Measurements from ENCODE around the gene DNAJC17. TPM values are rescaled to one million over a fixed set of nuclear protein-coding genes. Genes with fewer than 3 reads are reported as not detected.

DNAJC17 gene
- total RNA-seq, 2 experiments from 2014 or later = 45.6 to 47.2 TPM

DNA sequence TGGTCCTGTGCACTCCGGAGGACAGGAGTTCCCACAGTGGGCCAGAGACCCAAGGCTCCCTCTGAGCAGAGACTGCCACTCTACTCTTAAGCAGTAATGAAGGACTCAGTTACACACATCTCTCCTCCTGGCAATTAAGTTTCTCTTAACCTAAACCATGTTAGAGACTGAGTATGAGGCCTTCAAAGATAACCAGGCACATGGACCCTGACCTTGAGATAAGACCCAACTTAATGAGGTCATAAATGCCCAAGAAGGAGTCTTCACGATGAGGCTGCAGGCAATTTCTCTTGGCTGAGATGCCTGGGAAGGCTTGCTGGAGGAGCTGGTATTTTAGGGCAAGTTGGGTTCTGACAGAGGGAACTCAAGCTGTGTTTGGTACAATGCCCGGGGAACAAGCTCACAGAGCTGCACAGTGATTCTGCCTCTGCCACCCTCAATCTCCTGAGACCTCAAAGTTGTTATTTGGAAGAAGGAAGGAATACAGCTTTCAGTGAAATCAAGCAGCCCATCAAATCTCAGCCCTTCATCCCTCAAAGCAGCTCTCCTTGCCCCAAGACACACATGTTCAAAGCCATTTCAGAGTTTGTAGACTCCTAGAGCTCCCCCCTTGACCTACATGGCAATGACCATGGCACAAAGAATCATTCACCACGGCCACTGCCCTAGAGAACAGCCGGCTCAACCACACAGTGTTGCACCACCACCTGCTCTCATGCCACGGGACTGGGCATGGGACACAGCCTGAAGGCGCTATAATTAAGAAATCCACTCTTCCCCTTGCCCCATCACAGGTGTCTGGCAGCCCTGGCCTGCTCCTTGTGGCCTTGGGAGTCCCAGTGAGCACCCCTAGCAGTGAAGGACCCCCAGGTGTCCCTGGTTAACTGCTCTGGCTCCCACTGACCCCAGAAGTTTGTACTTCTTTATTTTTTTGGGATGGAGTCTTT is 59.3 kb downstream of the DNAJC17 start:
- Mint-ChIP-seq H3K9me3 (no peaks in the 10 kb centered on the region), H3K4me3 (no peak overlapping the region), H3K36me3 (peaks cover 14% of the 10 kb centered on the region), H3K27me3 (no peaks in the 10 kb centered on the region), H3K4me1 (peaks cover 48% of the 10 kb centered on the region), H3K27ac (peak overlapping the region; percentile 73)
- ATAC-seq (ENCODE audit: low read depth) (no peak), DNase-seq (no peak)
- POLR2A ChIA-PET = interaction anchor here (2.0 kb wide), 1 partner anchor 17 kb away, joined by 10 read pairs; the partner anchor contains the start of gene GCHFR

DNA sequence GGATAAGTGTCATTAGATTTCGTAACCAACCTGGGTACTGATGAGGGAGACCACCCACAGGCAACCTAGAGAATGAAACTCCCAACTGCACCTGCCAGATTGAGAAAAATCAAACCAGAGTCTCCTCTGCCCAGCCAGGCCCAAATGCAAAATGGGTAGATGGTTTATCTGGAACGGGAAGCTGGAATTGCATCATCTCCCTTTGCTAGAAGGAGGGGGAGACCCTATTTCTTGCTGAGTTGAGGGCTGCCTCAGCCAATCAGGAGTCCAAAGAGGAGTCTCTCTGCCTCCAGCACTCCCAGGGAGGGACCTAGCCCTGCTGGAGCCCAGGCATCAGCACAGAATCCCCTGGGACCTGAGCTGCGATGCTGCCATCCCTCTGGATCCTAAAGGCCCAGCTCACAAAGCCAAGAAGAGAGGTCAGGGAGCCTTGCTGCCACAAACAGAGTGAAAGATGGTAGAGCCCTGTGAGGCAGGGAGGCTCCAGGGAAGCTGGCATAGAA is 60.3 kb downstream of the DNAJC17 start:
- Mint-ChIP-seq H3K4me3 (no peak overlapping the region), H3K4me1 (peaks cover 48% of the 10 kb centered on the region), H3K36me3 (peaks cover 20% of the 10 kb centered on the region), H3K27ac (no peak overlapping the region), H3K27me3 (no peaks in the 10 kb centered on the region), H3K9me3 (no peaks in the 10 kb centered on the region)
- ATAC-seq (ENCODE audit: low read depth) (no peak), DNase-seq (peak; percentile 17)
- POLR2A ChIA-PET = interaction anchor here (0.7 to 2.0 kb wide), 3 partner anchors 18 to 52 kb away, joined by 3 to 10 read pairs (median 5); partner anchors contain the start of genes C15orf62, GCHFR and RAD51

- POLR2A ChIA-PET = interaction anchor here (0.7 to 2.4 kb wide), 5 partner anchors 8 to 129 kb away, joined by 8 to 21 read pairs (median 10); partner anchors contain the start of genes C15orf62, GCHFR and RAD51
- no peaks in the 10 kb centered on the region for H3K27me3 Mint-ChIP-seq
- ATAC-seq (ENCODE audit: low read depth) = no peak
- no peak overlapping the region for H3K4me3 Mint-ChIP-seq
- no peaks in the 10 kb centered on the region for H3K9me3 Mint-ChIP-seq
- H3K27ac Mint-ChIP-seq = peak overlapping the region; percentile 92
- H3K36me3 Mint-ChIP-seq = peaks cover 21% of the 10 kb centered on the region
- DNase-seq = no peak
- peaks cover 42% of the 10 kb centered on the region for H3K4me1 Mint-ChIP-seq
Measured at GRCh38 chr15:40744815-40745152, 62.5 kb downstream of the DNAJC17 start.

GRCh38 chr15:40743921-40744814 is 63.1 kb downstream of the DNAJC17 start:
- ATAC-seq (ENCODE audit: low read depth) = peak; percentile 97

DNA sequence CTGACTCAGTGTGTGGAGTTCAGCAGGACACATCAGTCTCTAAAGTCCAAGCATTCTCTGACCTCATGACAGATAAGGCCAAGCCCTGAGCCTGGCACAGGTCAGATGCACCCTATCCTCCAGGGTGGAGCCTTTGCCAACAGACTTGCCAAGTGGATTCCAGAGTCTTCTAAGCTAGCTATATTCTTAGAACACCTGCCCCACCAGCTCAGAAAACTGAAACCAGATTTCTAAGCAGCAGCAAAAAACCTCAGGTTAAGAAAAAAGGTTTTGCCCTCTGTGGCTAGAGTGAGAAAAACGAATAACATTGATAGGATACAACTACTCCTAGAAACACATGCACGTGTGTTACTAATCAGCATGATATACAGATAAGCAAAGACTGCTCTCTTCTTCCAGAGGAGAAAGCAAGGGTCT is 63.8 kb downstream of the DNAJC17 start:
- POLR2A ChIA-PET = interaction anchor here (0.6 to 2.4 kb wide), 10 partner anchors 9 to 179 kb away, joined by 3 to 21 read pairs (median 6); partner anchors contain the start of genes C15orf62, CCDC32, GCHFR and RAD51
- Mint-ChIP-seq H3K27ac (peak overlapping the region; percentile 92), H3K4me1 (peaks cover 42% of the 10 kb centered on the region), H3K36me3 (peaks cover 21% of the 10 kb centered on the region), H3K9me3 (no peaks in the 10 kb centered on the region), H3K27me3 (no peaks in the 10 kb centered on the region), H3K4me3 (peak overlapping the region; percentile 66)
- DNase-seq (no peak), ATAC-seq (ENCODE audit: low read depth) (peak; percentile 53)

More at GRCh38 chr15:40743921-40744814, 63.1 kb downstream of the DNAJC17 start:
- Mint-ChIP-seq H3K36me3 (peaks cover 21% of the 10 kb centered on the region), H3K27me3 (no peaks in the 10 kb centered on the region), H3K9me3 (no peaks in the 10 kb centered on the region), H3K4me1 (peaks cover 42% of the 10 kb centered on the region), H3K27ac (peak overlapping the region; percentile 92), H3K4me3 (peak overlapping the region; percentile 66)
- POLR2A ChIA-PET = interaction anchor here (0.6 to 2.4 kb wide), 10 partner anchors 9 to 179 kb away, joined by 3 to 21 read pairs (median 7); partner anchors contain the start of genes C15orf62, CCDC32, GCHFR and RAD51
- peak; percentile 66 for DNase-seq

- no peak overlapping the region for H3K4me3 Mint-ChIP-seq
- POLR2A ChIA-PET = interaction anchor here (1.4 kb wide), 1 partner anchor 11 kb away, joined by 8 read pairs; no protein-coding TSS in a partner anchor
- peaks cover 23% of the 10 kb centered on the region for H3K36me3 Mint-ChIP-seq
- no peaks in the 10 kb centered on the region for H3K9me3 Mint-ChIP-seq
- no peaks in the 10 kb centered on the region for H3K27me3 Mint-ChIP-seq
- ATAC-seq (ENCODE audit: low read depth) (no peak), DNase-seq (no peak)
- H3K27ac Mint-ChIP-seq = peak overlapping the region; percentile 21
- peaks cover 25% of the 10 kb centered on the region for H3K4me1 Mint-ChIP-seq
Measured at GRCh38 chr15:40739854-40740253, 67.4 kb downstream of the DNAJC17 start.

- peaks cover 19% of the 10 kb centered on the region for H3K4me1 Mint-ChIP-seq
- peaks cover 23% of the 10 kb centered on the region for H3K36me3 Mint-ChIP-seq
- H3K27me3 Mint-ChIP-seq = no peaks in the 10 kb centered on the region
- H3K4me3 Mint-ChIP-seq = no peak overlapping the region
- no peaks in the 10 kb centered on the region for H3K9me3 Mint-ChIP-seq
- ATAC-seq (ENCODE audit: low read depth) = no peak
- POLR2A ChIA-PET = interaction anchor here (1.4 kb wide), 1 partner anchor 10 kb away, joined by 8 read pairs; no protein-coding TSS in a partner anchor
- no peak for DNase-seq
- peak overlapping the region; percentile 9 for H3K27ac Mint-ChIP-seq
Measured at GRCh38 chr15:40739047-40739446, 68.2 kb downstream of the DNAJC17 start.

GRCh38 chr15:40737048-40737447 is 70.2 kb downstream of the DNAJC17 start:
- no peak overlapping the region for H3K27ac Mint-ChIP-seq
- ATAC-seq (ENCODE audit: low read depth) = no peak
- no peaks in the 10 kb centered on the region for H3K9me3 Mint-ChIP-seq
- no peak overlapping the region for H3K4me3 Mint-ChIP-seq
- peaks cover 1% of the 10 kb centered on the region for H3K4me1 Mint-ChIP-seq
- no peak for DNase-seq
- peaks cover 21% of the 10 kb centered on the region for H3K36me3 Mint-ChIP-seq
- H3K27me3 Mint-ChIP-seq = no peaks in the 10 kb centered on the region
- POLR2A ChIA-PET = no interaction called here

DNA sequence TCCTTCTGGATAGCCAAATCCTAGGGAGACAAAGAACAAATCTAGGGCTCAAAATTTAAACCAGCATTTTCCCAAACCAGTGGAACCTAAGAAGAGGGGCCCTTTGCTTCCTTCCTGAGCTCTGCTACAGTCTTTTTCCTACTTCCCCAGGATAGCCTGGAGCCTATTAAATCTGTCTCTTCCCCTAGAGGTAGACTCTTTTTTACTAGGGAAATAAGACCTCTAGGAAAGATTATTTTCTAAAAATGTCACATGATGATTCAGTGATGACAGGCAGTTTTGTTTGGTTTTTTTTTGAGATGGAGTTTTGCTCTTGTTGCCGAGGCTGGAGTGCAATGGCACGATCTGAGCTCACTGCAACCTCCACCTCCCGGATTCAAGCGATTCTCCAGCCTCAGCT is 70.7 kb downstream of the DNAJC17 start:
- no peak for ATAC-seq (ENCODE audit: low read depth)

DNA sequence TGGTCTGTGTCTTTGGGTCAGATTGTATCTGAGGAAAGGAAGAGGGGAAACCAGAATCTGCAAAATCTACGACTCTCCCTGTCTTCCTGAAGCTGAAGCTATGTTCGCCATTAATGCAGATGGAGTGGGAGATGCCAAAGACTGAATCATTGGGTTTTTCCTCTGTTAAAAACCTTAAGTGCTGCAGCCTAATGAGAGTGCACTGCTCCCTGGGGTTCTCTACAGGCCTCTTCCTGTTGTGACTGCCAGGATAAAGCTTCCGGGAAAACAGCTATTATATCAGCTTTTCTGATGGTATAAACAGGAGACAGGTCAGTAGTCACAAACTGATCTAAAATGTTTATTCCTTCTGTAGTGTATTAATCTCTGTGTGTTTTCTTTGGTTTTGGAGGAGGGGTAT is 76.2 kb downstream of the DNAJC17 start:
- Mint-ChIP-seq H3K27me3 (no peaks in the 10 kb centered on the region), H3K27ac (no peak overlapping the region), H3K4me3 (no peak overlapping the region), H3K36me3 (peaks cover 22% of the 10 kb centered on the region), H3K9me3 (no peaks in the 10 kb centered on the region), H3K4me1 (peaks cover 2% of the 10 kb centered on the region)
- POLR2A ChIA-PET = interaction anchor here (1.8 kb wide), 1 partner anchor 12 kb away, joined by 4 read pairs; no protein-coding TSS in a partner anchor
- DNase-seq (no peak), ATAC-seq (ENCODE audit: low read depth) (no peak)

More for the DNA sequence above, 70.7 kb downstream of the DNAJC17 start:
- H3K36me3 Mint-ChIP-seq = peaks cover 21% of the 10 kb centered on the region
- H3K27ac Mint-ChIP-seq = no peak overlapping the region
- peaks cover 1% of the 10 kb centered on the region for H3K4me1 Mint-ChIP-seq
- POLR2A ChIA-PET = no interaction called here
- H3K27me3 Mint-ChIP-seq = no peaks in the 10 kb centered on the region
- no peak for DNase-seq
- no peak overlapping the region for H3K4me3 Mint-ChIP-seq
- H3K9me3 Mint-ChIP-seq = no peaks in the 10 kb centered on the region

GRCh38 chr15:40723919-40724318 is 83.4 kb downstream of the DNAJC17 start:
- no peak for DNase-seq
- H3K4me3 Mint-ChIP-seq = no peak overlapping the region
- H3K27ac Mint-ChIP-seq = no peak overlapping the region
- POLR2A ChIA-PET = interaction anchor here (0.6 kb wide), 1 partner anchor 18 kb away, joined by 4 read pairs; no protein-coding TSS in a partner anchor
- H3K4me1 Mint-ChIP-seq = peaks cover 9% of the 10 kb centered on the region
- no peaks in the 10 kb centered on the region for H3K9me3 Mint-ChIP-seq
- ATAC-seq (ENCODE audit: low read depth) = no peak
- no peaks in the 10 kb centered on the region for H3K27me3 Mint-ChIP-seq
- peaks cover 13% of the 10 kb centered on the region for H3K36me3 Mint-ChIP-seq

DNA sequence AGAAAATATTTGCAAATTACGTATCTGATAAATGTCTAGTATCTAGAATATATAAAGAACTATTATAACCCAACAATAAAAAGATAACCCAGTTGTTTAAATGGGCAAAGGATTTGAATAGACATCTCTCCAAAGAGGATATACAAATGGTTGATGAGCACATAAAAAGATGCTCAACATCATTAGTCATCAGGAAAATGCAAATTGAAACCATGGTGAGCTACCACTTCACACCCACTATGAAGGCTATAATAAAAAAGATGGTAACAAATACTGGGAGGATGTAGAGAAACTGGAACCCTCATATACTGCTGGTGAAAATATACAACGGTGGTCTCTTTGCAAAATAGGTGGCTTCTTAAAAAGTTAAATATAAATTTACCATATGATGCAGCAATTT is 84.3 kb downstream of the DNAJC17 start:
- DNase-seq (no peak), ATAC-seq (ENCODE audit: low read depth) (no peak)
- no peaks in the 10 kb centered on the region for H3K27me3 Mint-ChIP-seq
- H3K4me1 Mint-ChIP-seq = peaks cover 9% of the 10 kb centered on the region
- H3K36me3 Mint-ChIP-seq = peaks cover 13% of the 10 kb centered on the region
- H3K9me3 Mint-ChIP-seq = no peaks in the 10 kb centered on the region
- POLR2A ChIA-PET = no interaction called here
- H3K4me3 Mint-ChIP-seq = no peak overlapping the region
- H3K27ac Mint-ChIP-seq = no peak overlapping the region

Measured in activated naive CD8-positive, alpha-beta T cell treated with anti-CD3 and anti-CD28 coated beads, Interleukin-2, amount 10 ng/mL, durations not matched to agents 7 days and 5 days (primary cell).